HUES48 (cell line): ENCODE measurements around the gene SRGAP3.

ENCODE experiments used
- H3K27ac ChIP-seq: one replicate; pipeline ENCODE4 v1.7.0; 2013; ENCODE audit warnings: low read depth, low read length, inconsistent platforms
- H3K27me3 ChIP-seq: 2 replicates; pipeline ENCODE4 v1.6.1; 2013; ENCODE audit warnings: mild to moderate bottlenecking, low read length; ENCODE audit not compliant: control insufficient read depth, insufficient read depth
- H3K36me3 ChIP-seq: 2 replicates; pipeline ENCODE4 v1.6.1; 2013; ENCODE audit warnings: low read length; ENCODE audit not compliant: control insufficient read depth, insufficient read depth
- H3K4me1 ChIP-seq: 2 replicates; pipeline ENCODE4 v1.6.1; 2013; ENCODE audit warnings: mild to moderate bottlenecking, low read length; ENCODE audit not compliant: control insufficient read depth, insufficient read depth
- H3K4me3 ChIP-seq: 2 replicates; pipeline ENCODE4 v1.5.1; 2013; ENCODE audit warnings: mild to moderate bottlenecking, low read depth, low read length
- H3K9ac ChIP-seq: 2 replicates; pipeline ENCODE4 v1.6.1; 2013; ENCODE audit warnings: mild to moderate bottlenecking, low read depth, low read length, moderate library complexity
- H3K9me3 ChIP-seq: 2 replicates; pipeline ENCODE4 v1.6.1; 2013; ENCODE audit warnings: low read length; ENCODE audit not compliant: control insufficient read depth, insufficient read depth

The SRGAP3 gene

DNA sequence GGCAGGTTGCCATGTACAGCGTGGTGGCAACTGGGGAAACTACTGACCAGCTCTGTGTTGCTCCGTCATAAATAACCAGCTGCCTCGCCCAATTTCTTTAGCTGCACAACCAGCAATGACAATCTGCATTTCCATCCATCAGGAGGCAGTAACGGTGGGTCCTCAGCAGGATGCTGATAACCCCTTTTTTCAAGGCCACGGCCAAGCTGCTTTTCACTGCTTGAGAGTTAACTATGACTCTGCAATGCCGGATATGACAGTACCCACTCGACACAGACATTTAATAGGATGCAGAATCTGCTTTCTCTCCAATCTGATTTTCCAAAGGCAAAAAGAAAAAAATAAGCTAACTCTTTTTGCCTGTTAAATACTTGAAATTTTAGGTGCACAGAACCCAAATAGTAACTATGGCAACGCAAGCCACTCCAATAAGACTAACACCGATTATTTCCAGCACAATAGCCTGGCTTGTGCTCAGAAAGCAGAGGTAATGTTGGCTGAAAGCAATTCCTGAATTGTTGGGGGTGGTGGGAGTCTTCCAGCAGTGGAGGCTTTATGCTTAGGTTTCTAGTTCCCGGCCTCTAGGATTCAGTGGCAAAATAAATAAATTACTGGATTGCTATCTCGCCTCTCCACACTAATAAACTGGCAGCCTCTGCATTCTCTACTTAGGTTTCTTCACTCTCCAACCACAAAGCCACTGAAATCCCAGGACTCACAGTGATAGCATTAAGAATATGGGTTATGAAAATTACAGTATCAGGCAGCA, 31.2 kb upstream of the SRGAP3 start:
- no peak overlapping the region for H3K4me3 ChIP-seq
- H3K4me1 ChIP-seq: peaks cover 19% of the 10 kb centered on the region
- H3K27ac ChIP-seq: peak overlapping the region; percentile 63
- H3K9me3 ChIP-seq: no peaks in the 10 kb centered on the region
- H3K9ac ChIP-seq: no peak overlapping the region
- H3K27me3 ChIP-seq: no peaks in the 10 kb centered on the region
- H3K36me3 ChIP-seq: no peaks in the 10 kb centered on the region

GRCh38 chr3:9279966-9280365, 30.5 kb upstream of the SRGAP3 start:
- Histone ChIP-seq H3K27ac (peak overlapping the region; percentile 63), H3K27me3 (no peaks in the 10 kb centered on the region), H3K9ac (no peak overlapping the region), H3K4me1 (peaks cover 19% of the 10 kb centered on the region), H3K9me3 (no peaks in the 10 kb centered on the region), H3K36me3 (no peaks in the 10 kb centered on the region), H3K4me3 (no peak overlapping the region)

- H3K4me1 ChIP-seq: peaks cover 19% of the 10 kb centered on the region
- H3K27me3 ChIP-seq: no peaks in the 10 kb centered on the region
- H3K4me3 ChIP-seq: no peak overlapping the region
- no peaks in the 10 kb centered on the region for H3K36me3 ChIP-seq
- H3K9me3 ChIP-seq: no peaks in the 10 kb centered on the region
- H3K9ac ChIP-seq: no peak overlapping the region
- no peak overlapping the region for H3K27ac ChIP-seq
These were observed 29.1 kb upstream of the SRGAP3 start for GRCh38 chr3:9278498-9278897.

- Histone ChIP-seq H3K27me3 (no peaks in the 10 kb centered on the region), H3K9ac (no peak overlapping the region), H3K9me3 (no peaks in the 10 kb centered on the region), H3K27ac (no peak overlapping the region), H3K4me3 (no peak overlapping the region), H3K4me1 (peaks cover 19% of the 10 kb centered on the region), H3K36me3 (no peaks in the 10 kb centered on the region)
These were observed 28.6 kb upstream of the SRGAP3 start for GRCh38 chr3:9278085-9278484.

DNA sequence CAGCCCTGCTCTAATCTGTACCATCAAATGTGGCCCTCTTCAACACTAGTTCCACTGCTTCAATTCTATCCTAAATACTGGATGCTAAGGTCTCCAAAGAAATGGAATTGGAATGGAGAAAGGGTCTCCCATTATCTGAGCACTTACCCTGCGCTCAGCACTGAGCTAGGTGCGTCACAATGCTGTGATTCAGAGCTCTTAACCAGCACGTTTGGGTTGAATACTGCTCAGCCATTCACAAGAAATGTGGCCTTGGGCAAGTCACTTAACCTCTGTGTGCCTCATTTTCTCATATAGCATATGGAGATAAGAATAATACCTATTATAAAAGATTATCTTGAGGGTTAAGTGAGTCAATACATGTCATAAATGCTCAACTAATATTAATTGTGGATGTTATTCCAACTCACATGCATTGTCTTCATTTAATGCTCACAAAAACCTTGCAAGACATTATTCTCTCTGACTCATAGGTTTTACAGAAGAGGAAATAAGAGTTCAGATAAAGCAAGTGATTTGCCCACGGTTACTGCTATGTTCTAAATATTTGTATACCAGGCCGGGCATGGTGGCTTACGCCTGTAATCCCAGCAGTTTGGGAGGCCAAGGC, 27.4 kb upstream of the SRGAP3 start:
- no peaks in the 10 kb centered on the region for H3K36me3 ChIP-seq
- H3K9ac ChIP-seq: no peak overlapping the region
- no peak overlapping the region for H3K27ac ChIP-seq
- H3K4me3 ChIP-seq: no peak overlapping the region
- no peaks in the 10 kb centered on the region for H3K27me3 ChIP-seq
- no peaks in the 10 kb centered on the region for H3K9me3 ChIP-seq
- peaks cover 19% of the 10 kb centered on the region for H3K4me1 ChIP-seq

GRCh38 chr3:9271903-9272302, 22.5 kb upstream of the SRGAP3 start:
- no peaks in the 10 kb centered on the region for H3K9me3 ChIP-seq
- no peak overlapping the region for H3K27ac ChIP-seq
- no peaks in the 10 kb centered on the region for H3K36me3 ChIP-seq
- no peaks in the 10 kb centered on the region for H3K27me3 ChIP-seq
- H3K4me3 ChIP-seq: no peak overlapping the region
- no peak overlapping the region for H3K9ac ChIP-seq
- no peaks in the 10 kb centered on the region for H3K4me1 ChIP-seq

DNA sequence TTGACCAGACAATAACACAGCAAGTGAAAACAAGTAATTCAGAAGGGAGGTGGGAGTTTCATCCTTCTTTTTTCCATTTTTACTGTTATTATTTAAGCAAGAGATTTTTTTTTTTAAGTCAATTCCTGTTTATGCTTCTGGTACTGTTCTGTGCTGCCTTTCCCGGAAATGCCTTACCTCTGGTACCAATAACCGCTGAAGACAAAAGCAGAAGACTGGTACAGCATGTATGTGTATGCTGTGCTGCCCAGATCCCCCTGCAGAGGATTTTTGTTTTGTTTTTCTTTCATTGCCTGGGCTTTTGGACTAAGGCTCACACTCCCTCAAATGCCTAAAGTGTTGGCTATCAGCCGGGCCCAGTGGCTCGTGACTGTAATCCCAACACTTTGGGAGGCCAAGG, 21.3 kb upstream of the SRGAP3 start:
- Histone ChIP-seq H3K27me3 (no peaks in the 10 kb centered on the region), H3K4me1 (no peaks in the 10 kb centered on the region), H3K27ac (no peak overlapping the region), H3K9me3 (no peaks in the 10 kb centered on the region), H3K9ac (no peak overlapping the region), H3K36me3 (no peaks in the 10 kb centered on the region), H3K4me3 (no peak overlapping the region)

GRCh38 chr3:9266716-9267115, 17.3 kb upstream of the SRGAP3 start:
- Histone ChIP-seq H3K9ac (no peak overlapping the region), H3K36me3 (no peaks in the 10 kb centered on the region), H3K27me3 (no peaks in the 10 kb centered on the region), H3K9me3 (no peaks in the 10 kb centered on the region), H3K4me1 (no peaks in the 10 kb centered on the region), H3K4me3 (no peak overlapping the region), H3K27ac (no peak overlapping the region)

DNA sequence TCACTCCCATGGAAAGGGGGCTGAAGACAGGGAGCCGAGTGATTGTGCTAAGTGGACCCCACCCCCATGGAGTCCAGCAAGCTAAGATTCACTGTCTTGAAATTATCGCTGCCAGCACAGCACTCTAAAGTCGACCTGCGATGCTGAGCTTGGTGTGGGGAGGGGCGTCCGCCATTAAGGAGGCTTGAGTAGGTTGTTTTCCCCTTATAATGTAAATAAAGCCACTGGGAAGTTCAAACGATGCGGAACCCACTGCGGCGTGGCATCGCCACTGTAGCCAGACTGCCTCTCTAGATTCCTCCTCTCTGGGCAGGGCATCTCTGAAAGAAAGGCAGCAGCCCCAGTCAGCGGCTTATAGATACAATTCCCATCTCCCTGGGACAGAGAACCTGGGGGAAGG, 10.9 kb upstream of the SRGAP3 start:
- H3K9me3 ChIP-seq: no peaks in the 10 kb centered on the region
- no peak overlapping the region for H3K4me3 ChIP-seq
- no peaks in the 10 kb centered on the region for H3K27me3 ChIP-seq
- no peak overlapping the region for H3K27ac ChIP-seq
- no peak overlapping the region for H3K9ac ChIP-seq
- no peaks in the 10 kb centered on the region for H3K4me1 ChIP-seq
- no peaks in the 10 kb centered on the region for H3K36me3 ChIP-seq

DNA sequence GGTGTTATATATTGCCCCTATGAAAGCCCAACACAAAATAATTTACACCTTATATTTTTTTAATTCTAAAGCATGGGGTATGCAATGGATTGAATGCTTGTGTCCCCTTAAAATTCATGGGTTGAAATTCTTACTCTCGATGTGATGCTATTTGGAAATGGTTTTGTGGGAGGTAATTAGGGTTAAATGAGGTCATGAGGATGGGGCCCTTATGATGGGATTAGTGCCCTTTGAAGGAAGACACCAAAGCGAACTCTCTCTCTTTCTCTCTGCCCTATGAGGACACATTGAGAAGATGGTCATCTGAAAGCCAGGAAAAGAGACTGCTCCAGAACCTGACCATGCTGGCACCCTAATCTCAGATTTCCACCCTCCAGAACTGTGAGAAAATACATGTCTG, 7.6 kb upstream of the SRGAP3 start:
- H3K36me3 ChIP-seq: no peaks in the 10 kb centered on the region
- no peaks in the 10 kb centered on the region for H3K9me3 ChIP-seq
- no peak overlapping the region for H3K9ac ChIP-seq
- H3K4me3 ChIP-seq: no peak overlapping the region
- H3K27ac ChIP-seq: no peak overlapping the region
- no peaks in the 10 kb centered on the region for H3K4me1 ChIP-seq
- H3K27me3 ChIP-seq: no peaks in the 10 kb centered on the region

DNA sequence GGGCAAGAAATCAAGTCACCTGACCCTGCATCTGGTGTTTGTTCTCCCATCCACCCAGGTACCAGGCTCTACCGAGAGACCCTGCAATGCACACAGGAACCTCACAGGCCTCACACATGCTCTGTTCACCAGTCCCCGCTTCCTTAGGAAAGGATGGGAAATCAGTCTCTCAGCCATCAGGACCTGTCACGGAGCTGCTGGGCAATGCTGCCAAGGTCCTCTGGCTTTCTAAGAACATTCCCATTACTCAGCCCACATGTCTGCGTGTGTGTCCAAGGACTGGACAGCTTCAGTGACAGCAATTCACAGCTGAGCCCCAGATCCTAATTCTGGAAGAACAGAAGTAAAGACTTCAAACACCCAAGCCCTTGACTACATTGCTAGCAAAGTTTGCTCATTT, 6.5 kb upstream of the SRGAP3 start:
- Histone ChIP-seq H3K36me3 (no peaks in the 10 kb centered on the region), H3K27me3 (no peaks in the 10 kb centered on the region), H3K9ac (no peak overlapping the region)

More for the DNA sequence above, 6.5 kb upstream of the SRGAP3 start:
- no peak overlapping the region for H3K27ac ChIP-seq
- H3K4me1 ChIP-seq: no peaks in the 10 kb centered on the region
- H3K4me3 ChIP-seq: no peak overlapping the region
- H3K9me3 ChIP-seq: no peaks in the 10 kb centered on the region
